HG02973 (cell line): Measurements from ENCODE around the gene TMEM117.
A peak's percentile ranks its signal among the peaks of the same experiment; 100 is the strongest.
"Not testable (repeated sequence)": the region's sequence is repeated elsewhere in the genome, so short reads cannot be mapped to it uniquely, and the experiment has no call there.

ENCODE experiments used
- ATAC-seq: cut with Tn5 transposase; IDR thresholded peaks from one replicate; pipeline ENCODE4 v1.9.1; 2021; ENCODE audit warnings: moderate library complexity; ENCODE audit not compliant: unreplicated experiment

TMEM117 gene

GRCh38 chr12:44369998-44370397 lies 534.1 kb downstream of the TMEM117 start:
- no peak for ATAC-seq

GRCh38 chr12:44370982-44371381 lies 535.1 kb downstream of the TMEM117 start:
- no peak for ATAC-seq

GRCh38 chr12:44372259-44372658 lies 536.4 kb downstream of the TMEM117 start:
- ATAC-seq: no peak

- no peak for ATAC-seq
Measured at GRCh38 chr12:44375694-44376093, 539.8 kb downstream of the TMEM117 start.

- no peak for ATAC-seq
Measured at GRCh38 chr12:44377443-44378187, 541.7 kb downstream of the TMEM117 start.

- ATAC-seq: not testable (repeated sequence)
Measured at GRCh38 chr12:44379113-44379512, 543.2 kb downstream of the TMEM117 start.

GRCh38 chr12:44379831-44380230 lies 544.0 kb downstream of the TMEM117 start:
- ATAC-seq: no peak

- no peak for ATAC-seq
Measured at GRCh38 chr12:44380861-44381260, 545.0 kb downstream of the TMEM117 start.

- ATAC-seq: no peak
Measured at GRCh38 chr12:44381341-44381740, 545.5 kb downstream of the TMEM117 start.

- ATAC-seq: no peak
Measured at GRCh38 chr12:44384136-44384535, 548.3 kb downstream of the TMEM117 start.

- no peak for ATAC-seq
Measured at GRCh38 chr12:44385964-44386363, 550.1 kb downstream of the TMEM117 start.

GRCh38 chr12:44387581-44387980 lies 551.7 kb downstream of the TMEM117 start:
- no peak for ATAC-seq

GRCh38 chr12:44389038-44389437 lies 553.2 kb downstream of the TMEM117 start:
- no peak for ATAC-seq

GRCh38 chr12:44389896-44390295 lies 554.0 kb downstream of the TMEM117 start:
- no peak for ATAC-seq

- ATAC-seq: no peak
Measured at GRCh38 chr12:44397631-44398030, 561.8 kb downstream of the TMEM117 start.

- no peak for ATAC-seq
Measured at GRCh38 chr12:44403185-44403584, 567.3 kb downstream of the TMEM117 start.

GRCh38 chr12:44405297-44405696 lies 569.4 kb downstream of the TMEM117 start:
- no peak for ATAC-seq

GRCh38 chr12:44422559-44422958 lies 586.7 kb downstream of the TMEM117 start:
- no peak for ATAC-seq

- ATAC-seq: no peak
Measured at GRCh38 chr12:44428825-44429224, 592.9 kb downstream of the TMEM117 start.

GRCh38 chr12:44431647-44432343 lies 595.9 kb downstream of the TMEM117 start:
- peak; percentile 89 for ATAC-seq

GRCh38 chr12:44433659-44434058 lies 597.8 kb downstream of the TMEM117 start:
- ATAC-seq: no peak

GRCh38 chr12:44436756-44437155 lies 600.9 kb downstream of the TMEM117 start:
- no peak for ATAC-seq
